Nephron progenitor cell (in vitro differentiated cells): Measurements from ENCODE around the gene CEP162.

Experiments used
- DNase-seq: peaks from one replicate; pipeline ENCODE4 v3.0.0; 2021
- H3K27ac Mint-ChIP-seq: 2 replicates; pipeline ENCODE4 v1.8.0; 2021; ENCODE audit warnings: mild to moderate bottlenecking, moderate library complexity, mixed read lengths
- H3K27me3 Mint-ChIP-seq: 2 replicates; pipeline ENCODE4 v1.8.0; 2021; ENCODE audit warnings: mild to moderate bottlenecking, low read depth, mixed read lengths; ENCODE audit not compliant: poor library complexity
- H3K36me3 Mint-ChIP-seq: 2 replicates; pipeline ENCODE4 v1.8.0; 2021; ENCODE audit warnings: low read depth, mixed read lengths
- H3K4me1 Mint-ChIP-seq: 2 replicates; pipeline ENCODE4 v1.8.0; 2021; ENCODE audit warnings: mixed read lengths
- H3K4me3 Mint-ChIP-seq: 2 replicates; pipeline ENCODE4 v1.8.0; 2021; ENCODE audit warnings: mild to moderate bottlenecking, moderate library complexity, mixed read lengths
- H3K9me3 Mint-ChIP-seq: 2 replicates; pipeline ENCODE4 v1.8.0; 2021; ENCODE audit warnings: mild to moderate bottlenecking, moderate library complexity, mixed read lengths
- CTCF ChIP-seq: fragments of 200-600 bp; sonication (generic); IDR thresholded peaks from 2 replicates; pipeline ENCODE4 v1.5.0; 2021; ENCODE audit warnings: antibody characterized with exemption

The CEP162 gene

GRCh38 chr6:84269947-84270733 is 42.7 kb upstream of the CEP162 start:
- H3K36me3 Mint-ChIP-seq: no peaks in the 10 kb centered on the region
- TF ChIP-seq CTCF: no peak
- peaks cover 7% of the 10 kb centered on the region for H3K4me1 Mint-ChIP-seq
- no peak for DNase-seq
- H3K9me3 Mint-ChIP-seq: peaks cover 4% of the 10 kb centered on the region
- peaks cover 3% of the 10 kb centered on the region for H3K27me3 Mint-ChIP-seq
- H3K27ac Mint-ChIP-seq: no peak overlapping the region
- H3K4me3 Mint-ChIP-seq: no peak overlapping the region

- H3K4me3 Mint-ChIP-seq: no peak overlapping the region
- no peaks in the 10 kb centered on the region for H3K36me3 Mint-ChIP-seq
- no peak overlapping the region for H3K27ac Mint-ChIP-seq
- H3K9me3 Mint-ChIP-seq: peaks cover 4% of the 10 kb centered on the region
- H3K27me3 Mint-ChIP-seq: no peaks in the 10 kb centered on the region
- peaks cover 7% of the 10 kb centered on the region for H3K4me1 Mint-ChIP-seq
- TF ChIP-seq CTCF: no peak
- no peak for DNase-seq
Measured at GRCh38 chr6:84268781-84269180, 41.3 kb upstream of the CEP162 start.

- DNase-seq: no peak
- H3K9me3 Mint-ChIP-seq: no peaks in the 10 kb centered on the region
- TF ChIP-seq CTCF: no peak
Measured at GRCh38 chr6:84263557-84263956, 36.1 kb upstream of the CEP162 start.

GRCh38 chr6:84260926-84261325 is 33.5 kb upstream of the CEP162 start:
- Mint-ChIP-seq H3K4me1 (peaks cover 15% of the 10 kb centered on the region), H3K27ac (no peak overlapping the region), H3K9me3 (no peaks in the 10 kb centered on the region), H3K27me3 (peaks cover 3% of the 10 kb centered on the region), H3K36me3 (no peaks in the 10 kb centered on the region), H3K4me3 (no peak overlapping the region)
- DNase-seq: no peak
- TF ChIP-seq CTCF: no peak

More at GRCh38 chr6:84263557-84263956, 36.1 kb upstream of the CEP162 start:
- Mint-ChIP-seq H3K36me3 (no peaks in the 10 kb centered on the region), H3K27me3 (peaks cover 3% of the 10 kb centered on the region), H3K4me3 (no peak overlapping the region), H3K4me1 (peaks cover 5% of the 10 kb centered on the region), H3K27ac (no peak overlapping the region)

- Mint-ChIP-seq H3K4me3 (no peak overlapping the region), H3K27ac (no peak overlapping the region), H3K36me3 (no peaks in the 10 kb centered on the region), H3K27me3 (peaks cover 3% of the 10 kb centered on the region), H3K4me1 (peaks cover 15% of the 10 kb centered on the region), H3K9me3 (no peaks in the 10 kb centered on the region)
- no peak for TF ChIP-seq CTCF
- DNase-seq: no peak
Measured at GRCh38 chr6:84260196-84260595, 32.8 kb upstream of the CEP162 start.

- no peaks in the 10 kb centered on the region for H3K9me3 Mint-ChIP-seq
- TF ChIP-seq CTCF: no peak
- H3K36me3 Mint-ChIP-seq: no peaks in the 10 kb centered on the region
- DNase-seq: no peak
- no peak overlapping the region for H3K27ac Mint-ChIP-seq
- peaks cover 15% of the 10 kb centered on the region for H3K4me1 Mint-ChIP-seq
- H3K4me3 Mint-ChIP-seq: no peak overlapping the region
- peaks cover 3% of the 10 kb centered on the region for H3K27me3 Mint-ChIP-seq
Measured at GRCh38 chr6:84258866-84259265, 31.4 kb upstream of the CEP162 start.
